HG03196 (cell line): ENCODE results near the gene MBNL3.
"Not testable (repeated sequence)": the region's sequence is repeated elsewhere in the genome, so short reads cannot be mapped to it uniquely, and the experiment has no call there.

Source experiments
- ATAC-seq: cut with Tn5 transposase; IDR thresholded peaks from one replicate; pipeline ENCODE4 v1.9.1; 2021; ENCODE audit not compliant: unreplicated experiment

Gene MBNL3

DNA sequence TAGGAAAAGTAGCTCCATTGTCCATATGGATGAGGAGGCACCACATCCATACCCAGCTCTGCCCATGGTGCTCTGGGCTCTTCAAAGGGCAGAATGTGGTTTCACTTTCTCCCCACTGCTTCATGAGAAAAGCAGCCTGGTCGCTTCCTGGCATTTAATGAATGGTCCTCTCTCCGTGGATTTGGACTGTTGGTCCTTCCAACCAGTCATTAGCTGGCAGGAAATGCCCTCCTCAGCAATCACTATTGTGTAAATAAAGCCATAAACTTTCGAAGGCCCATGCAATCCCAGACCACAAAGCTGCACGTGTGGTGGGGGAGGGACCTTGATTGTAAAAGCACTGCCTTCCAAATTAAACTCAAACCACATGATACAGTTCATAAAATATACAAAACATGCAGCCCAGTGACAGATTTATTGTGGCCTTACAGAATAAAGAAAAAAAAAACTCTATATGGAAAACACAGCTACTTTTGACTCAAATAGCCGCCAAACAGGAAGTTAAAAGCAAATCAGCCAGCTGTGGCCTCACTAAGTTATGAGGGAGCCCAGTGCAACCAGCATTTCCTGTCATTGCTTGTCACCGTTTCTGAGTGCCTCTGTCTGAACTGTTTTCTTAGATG lies 8.1 kb downstream of the MBNL3 start:
- peak; percentile 75 for ATAC-seq

DNA sequence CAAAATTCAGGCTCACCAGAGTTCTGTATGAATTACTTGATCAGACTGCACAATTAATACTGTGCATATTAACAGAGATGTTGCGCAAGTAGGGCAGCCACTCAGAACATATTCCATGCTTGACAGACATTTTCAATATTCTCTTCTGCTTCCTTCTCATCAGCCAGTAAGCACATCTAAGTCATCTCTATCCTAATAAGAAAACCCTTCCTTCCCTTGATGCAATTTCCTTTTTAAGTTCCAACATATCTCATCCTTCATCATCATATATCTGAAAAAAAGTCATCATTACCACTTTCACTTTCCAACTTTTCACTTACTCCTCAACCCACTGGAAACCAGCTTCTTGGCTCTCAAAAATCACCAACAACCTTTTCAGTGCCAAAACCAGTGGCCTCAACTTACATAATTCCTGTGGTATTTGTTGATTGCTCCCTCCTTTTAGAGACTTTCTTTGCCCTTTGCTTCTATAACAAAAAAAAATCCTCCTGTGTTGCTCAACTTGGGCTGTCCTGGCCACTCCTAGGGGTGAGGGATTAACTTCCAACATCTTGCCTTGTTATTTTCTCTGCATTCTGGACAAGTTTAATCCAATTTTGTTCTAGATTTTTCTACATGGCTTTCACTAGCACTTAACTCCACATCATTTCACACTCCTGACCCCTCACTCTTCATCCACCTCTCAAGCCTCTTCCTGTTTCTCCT lies 14.1 kb downstream of the MBNL3 start:
- no peak for ATAC-seq

DNA sequence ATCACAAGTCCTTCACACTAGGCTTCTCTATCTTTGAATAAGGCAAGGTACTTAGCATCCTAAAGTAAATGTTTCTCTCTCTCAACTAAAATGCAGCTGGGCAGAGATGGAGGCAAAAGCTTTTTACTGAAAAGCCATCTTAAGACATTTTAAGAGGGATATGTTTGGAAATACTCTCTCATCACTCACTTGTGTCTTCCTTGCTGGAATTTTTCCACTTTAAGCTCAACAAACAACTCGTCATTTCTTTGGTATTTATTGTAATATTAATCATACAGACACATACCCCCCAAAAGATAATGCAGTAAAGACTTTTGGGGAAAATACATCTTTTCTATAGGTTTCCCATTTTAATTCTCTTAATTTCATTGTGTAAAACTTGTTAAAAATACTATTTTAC lies 16.4 kb downstream of the MBNL3 start:
- ATAC-seq, result no peak

DNA sequence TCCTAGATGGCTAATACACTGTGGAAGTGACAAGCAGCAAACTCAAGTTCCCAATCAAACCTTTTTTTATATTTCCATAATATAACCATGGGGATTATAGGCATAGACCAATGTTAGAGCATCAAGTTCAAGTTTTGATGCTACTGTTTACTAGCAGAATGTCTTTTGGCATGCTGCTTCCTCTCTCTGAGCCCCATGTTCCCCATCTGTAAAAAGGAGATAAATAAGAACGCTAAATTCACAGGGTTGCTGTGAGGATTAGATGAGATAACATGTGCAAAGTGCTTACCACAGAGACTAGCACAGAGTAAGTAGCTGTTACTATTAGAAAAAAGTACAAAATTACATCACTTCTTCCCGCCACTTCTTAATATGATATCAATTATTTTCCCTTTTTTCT lies 18.0 kb downstream of the MBNL3 start:
- no peak for ATAC-seq

DNA sequence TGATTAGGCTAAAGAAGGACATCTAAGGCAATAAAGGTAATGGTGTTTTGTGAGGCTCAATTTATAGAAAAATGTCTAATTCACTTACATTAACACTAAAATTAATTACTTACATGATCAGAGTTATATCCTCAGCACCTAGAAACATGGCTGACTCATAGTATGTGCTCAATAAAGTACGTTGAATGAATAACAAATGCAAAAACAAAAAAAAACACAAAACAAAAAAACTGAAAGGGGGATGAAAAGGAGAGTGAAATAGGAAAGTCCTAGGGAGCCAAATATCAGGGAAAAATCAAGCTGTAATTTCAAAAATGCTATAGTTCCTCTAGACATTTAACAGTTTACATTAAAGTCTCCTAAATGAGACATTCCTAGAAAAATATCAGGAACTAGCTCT lies 18.7 kb downstream of the MBNL3 start:
- no peak for ATAC-seq

DNA sequence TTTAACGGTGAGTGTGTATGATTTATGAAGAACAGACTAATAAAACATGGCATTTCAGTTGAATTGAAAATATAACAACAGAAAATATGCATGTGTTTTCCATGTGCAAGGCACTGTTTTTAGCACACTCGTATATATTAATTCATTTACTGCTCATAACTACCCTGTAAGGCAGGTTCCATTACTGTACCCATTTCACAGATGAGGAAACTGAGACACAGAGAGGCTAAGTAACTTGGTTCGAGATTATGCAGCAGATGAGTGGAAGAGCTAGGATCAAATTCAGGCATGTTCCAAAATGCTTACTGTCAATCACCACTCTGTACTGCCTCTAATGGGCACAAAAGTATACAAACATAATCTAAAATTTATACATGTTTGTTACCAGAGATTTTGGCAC lies 20.4 kb downstream of the MBNL3 start:
- no peak for ATAC-seq

DNA sequence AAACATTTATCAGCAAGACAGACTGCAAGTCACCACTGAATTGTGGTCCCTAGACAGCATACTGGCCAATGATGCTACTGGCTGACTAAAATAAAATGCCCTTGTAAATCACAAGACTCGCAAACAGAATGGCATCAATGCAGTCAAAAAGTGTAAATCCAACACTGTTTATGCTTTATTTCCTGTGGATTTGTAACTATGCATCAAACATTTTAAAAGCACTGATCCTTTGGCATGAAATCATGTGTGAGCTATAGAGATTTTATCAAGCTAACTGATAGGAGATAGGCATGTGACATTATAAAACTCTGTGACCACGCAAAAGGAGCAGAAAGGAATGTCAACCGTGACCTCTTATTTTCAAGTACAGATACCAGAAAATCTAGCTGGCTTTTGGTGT lies 20.8 kb downstream of the MBNL3 start:
- ATAC-seq, result no peak

DNA sequence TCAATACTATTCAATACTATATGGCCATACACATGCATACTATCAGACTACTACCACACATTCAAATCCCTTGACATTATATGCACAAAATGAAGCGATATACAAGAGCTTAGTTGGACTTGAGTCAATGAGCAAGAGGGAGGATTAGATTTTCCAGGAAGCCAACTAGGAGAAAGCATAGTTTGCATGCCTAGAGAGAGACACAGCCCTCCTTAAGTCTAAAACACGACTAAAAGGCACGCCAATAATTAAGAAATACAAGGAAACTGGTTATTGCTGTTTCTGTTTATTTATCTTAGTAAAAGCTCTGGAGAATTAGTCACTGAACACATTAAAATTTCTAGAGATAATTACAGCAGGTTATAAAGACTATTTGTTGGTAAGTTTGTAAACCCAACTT lies 21.8 kb downstream of the MBNL3 start:
- ATAC-seq, result no peak

DNA sequence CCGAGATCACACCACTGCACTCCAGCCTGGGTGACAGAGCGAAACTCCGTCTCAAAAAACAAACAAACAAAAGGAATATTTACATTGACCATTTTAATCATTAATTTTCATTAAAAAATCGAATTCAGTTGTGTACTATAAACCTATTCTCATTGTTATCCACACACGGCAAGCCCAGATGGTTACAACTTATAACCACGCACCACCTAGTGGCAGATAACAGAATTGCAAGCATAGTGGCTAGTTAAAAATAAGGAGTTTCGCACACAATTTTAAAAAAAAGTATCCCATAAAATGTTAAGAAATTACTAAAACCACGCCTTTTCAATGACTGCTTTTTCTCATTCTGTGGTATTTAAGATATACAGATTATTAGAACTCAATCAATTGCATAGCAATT lies 25.4 kb downstream of the MBNL3 start:
- no peak for ATAC-seq

DNA sequence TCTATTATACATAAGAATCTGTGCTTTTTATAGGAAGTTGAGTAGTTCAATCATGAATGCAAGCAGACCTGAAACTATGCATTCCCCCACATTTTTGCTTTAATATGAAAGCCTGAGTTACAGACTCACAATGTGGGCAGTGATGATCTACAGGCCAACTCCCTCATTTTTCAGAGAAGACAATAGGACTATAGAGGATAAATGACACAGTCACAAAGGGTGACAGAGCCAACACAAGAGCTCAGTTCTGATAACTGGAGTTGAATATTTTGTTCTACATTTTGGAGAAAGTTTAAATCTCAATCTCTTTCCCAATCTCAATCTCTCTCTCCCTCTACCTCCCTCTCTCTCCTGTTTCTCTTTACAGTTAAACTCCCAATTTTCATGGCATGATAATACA lies 27.0 kb downstream of the MBNL3 start:
- no peak for ATAC-seq

DNA sequence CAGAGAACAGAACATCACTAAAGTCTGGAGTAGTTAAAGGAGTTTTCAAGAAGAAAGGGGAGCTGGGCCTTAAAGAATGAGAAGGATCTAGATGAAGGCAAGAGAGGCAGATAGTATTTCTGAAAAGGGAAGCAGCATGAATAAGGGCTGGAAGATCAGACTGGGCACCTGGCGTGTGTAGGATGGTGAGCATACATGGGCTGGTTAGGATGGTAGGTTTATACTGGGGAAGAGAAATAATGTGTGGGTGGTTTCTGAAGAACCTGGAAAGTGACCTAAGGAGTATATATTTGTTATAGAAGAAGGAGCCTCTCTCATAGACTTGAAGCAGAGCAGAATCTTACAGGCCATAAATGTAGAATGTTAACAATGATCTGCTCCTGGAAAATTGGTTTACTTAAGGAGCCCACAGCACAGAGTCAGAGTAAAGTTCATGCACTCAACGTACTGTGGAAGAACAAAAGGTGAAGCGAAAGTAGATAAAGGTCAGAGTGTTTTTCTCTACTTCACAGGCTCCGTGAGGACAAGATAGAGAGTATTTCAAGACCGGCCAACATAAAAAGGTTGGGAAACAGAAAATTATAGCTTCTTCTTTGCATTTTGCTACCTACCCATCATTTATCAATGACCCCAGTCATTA lies 35.8 kb downstream of the MBNL3 start:
- no peak for ATAC-seq

DNA sequence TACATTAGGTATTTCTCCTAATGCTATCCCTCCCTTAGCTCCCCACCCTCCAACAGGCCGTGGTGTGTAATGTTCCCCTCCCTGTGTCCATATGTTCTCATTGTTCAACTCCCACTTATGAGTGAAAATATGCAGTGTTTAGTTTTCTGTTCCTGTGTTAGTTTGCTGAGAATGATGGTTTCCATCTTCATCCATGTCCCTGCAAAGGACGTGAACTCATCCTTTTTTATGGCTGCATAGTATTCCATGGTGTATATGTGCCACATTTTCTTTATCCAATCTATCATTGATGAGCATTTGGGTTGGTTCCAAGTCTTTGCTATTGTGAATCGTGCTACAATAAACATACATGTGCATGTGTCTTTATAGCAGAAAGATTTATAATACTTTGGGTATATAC lies 42.9 kb downstream of the MBNL3 start:
- not testable (repeated sequence) for ATAC-seq

DNA sequence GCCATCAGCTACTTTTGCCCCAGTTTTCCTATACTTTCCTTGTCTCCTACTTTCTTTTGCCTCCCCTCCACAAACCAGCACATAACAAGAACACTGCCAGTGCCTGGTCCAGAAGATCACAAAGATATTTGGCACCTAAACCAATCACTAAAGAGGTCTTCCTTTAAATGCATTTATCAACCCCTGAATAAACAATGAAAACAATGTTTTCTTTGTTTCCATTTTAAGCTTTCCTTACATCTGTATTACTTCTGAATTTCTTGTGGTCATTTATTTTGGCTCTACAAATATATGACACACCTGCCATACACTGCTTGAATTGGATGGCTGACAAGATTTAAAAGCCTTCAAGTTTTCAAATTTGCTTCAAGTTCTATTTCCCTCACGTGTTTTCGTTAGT lies 43.9 kb downstream of the MBNL3 start:
- ATAC-seq, result no peak

DNA sequence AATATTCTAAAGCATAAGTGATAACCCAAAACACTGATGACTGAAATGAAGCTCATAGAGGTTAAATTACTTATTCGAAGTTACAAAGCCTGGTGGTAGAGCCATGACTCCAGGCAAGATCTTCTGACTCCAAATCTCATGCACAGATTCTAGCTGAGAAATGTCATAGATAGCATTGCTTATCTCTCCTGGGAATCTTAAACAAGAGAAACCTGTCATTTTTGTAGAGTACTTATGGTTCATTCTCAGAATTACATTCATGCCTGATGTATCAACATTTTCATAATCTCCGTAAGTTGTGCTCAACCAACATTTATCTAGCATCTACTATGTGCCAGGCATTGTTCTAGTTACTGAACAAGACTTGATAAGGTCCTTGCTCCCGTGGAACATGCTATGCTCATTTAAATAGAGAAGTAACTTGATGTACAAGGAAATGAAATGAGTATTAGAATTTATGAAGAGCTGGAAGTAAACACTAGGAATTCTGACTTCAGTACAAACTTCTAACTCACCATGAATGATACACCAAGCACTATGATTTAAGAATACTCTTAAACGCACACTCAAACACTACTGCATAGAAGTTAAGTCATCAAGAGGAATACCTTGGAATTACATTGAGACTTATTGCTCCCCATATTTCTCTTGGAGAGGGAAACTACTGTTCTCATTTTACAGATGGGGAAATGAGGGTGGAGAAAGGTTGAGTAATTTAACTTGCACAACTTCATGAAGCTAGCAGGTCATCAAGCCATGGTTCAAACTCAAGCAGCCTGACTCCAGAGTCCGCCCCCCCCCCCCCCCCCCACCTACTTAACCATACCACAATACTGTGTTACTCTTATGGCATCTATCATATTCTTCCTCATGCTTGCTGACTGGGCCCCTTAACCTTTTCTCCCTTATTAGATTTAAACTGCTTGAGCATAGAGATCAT lies 45.4 kb downstream of the MBNL3 start:
- no peak for ATAC-seq

DNA sequence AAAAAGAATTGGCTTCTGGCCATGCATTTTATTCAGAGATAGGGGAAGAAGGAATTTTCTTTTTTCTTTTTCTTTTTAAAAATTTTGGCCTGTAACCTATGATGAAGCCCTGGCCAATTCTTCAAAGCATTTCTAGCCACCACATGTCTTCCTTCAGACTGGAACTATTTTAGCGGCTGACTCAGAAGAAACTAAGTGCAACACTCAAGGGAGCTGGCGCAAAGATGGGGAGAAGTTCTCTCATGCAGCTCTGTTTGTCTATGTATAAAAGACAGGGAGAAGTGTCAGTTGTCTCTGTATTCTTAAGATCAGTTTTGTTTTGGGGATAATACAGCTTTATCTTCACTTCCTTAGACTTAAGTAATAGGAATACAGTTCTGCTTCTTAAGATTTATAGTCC lies 46.1 kb downstream of the MBNL3 start:
- no peak for ATAC-seq

DNA sequence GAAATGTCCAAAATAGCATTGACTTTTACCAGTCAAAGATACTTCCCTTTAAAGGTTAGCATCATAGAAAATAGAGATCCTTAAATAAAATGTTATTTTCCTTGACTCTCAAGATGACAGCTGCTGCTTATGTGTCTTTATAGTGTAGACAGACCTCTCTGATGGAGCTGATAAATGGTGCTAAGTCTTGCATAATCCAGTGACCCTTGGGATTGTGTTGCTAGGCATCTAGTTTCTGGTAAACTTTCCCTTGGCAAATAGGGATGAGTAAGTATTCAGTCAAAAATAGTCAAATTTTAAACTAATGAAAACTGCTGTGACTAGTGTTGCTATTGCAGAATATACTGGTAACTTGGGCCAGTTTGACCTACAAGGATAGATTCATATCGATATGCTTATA lies 53.6 kb downstream of the MBNL3 start:
- no peak for ATAC-seq

DNA sequence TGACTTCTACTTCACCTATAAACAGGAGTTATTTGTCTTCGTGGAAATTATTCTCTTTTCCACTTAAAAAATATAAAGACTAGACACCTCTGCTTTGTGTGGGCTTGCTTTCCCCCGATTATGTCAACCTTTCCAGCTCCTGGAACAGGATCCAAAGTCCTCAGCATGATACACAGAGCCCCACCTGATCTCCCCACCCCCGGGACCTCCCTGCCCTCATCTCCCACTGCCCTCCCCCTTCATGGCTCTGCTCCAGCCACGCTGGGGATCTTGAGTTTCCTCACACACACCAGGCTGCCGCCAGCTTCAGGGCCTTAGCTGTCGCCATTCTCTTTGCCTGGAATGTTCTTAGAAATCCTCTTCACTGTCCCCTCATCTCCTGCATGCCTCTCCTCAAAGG lies 55.3 kb downstream of the MBNL3 start:
- no peak for ATAC-seq

DNA sequence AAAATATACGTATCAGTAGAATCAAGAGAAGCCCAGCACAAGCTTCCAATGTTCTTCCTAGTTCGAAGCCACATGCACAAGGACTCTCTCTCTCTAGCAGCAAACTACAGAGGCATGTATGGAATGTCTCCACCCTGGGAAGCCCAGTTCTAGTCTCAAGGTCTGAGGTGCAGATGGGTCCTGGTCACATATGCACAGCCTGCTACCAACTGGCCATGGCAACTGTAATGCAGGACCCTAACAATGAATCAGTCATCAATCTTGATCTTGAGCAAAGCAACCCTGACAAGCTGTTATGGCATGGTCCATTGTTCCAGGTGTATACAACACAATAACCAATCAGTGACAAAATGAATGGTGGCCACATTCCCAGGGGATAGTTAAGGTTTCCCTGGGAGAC lies 55.8 kb downstream of the MBNL3 start:
- ATAC-seq, result no peak

DNA sequence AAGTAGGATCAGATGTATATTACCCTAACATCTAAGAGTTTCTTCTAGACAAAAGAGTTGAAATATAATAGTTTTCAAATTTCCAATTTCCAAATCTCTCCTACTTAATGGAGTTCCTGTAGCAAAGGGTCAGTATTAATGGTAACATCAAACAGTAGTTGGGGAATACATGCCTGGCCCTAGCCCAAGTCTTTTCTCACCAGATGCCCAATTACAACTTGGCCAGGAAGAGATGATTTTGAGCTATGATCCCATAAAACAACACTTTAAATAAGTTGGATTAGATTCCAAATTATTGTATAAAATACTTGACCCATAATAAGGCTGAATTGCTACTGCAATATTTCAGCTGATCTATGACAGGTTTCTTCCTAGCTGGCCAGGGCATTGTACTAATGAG lies 59.9 kb downstream of the MBNL3 start:
- ATAC-seq, result no peak

DNA sequence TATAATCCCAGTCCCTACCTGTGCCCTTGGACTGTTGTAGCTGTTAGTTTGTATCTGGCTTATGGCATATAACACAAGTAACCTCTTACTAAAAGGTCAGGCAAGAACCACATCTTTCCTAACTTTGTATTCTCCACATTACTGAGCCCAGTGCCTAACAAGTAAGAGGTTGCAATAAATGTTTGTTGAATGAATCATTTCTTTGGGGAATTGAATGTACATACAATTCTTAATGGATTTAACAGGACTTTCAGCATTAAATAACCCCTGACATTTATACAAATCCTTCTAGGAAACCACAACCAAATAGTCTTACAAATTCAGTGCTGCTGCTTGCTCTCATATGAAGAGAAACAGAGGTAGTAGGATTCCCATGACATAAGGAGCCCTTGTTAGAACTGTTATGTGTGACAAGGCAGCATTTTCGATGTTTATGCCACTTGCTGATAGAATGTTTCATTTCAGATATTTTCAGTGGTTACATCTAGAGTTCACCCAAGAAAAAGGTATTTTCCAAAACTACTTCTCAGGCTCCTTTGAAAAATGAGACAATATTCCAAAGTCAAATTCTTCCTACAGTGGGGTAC lies 62.0 kb downstream of the MBNL3 start:
- no peak for ATAC-seq

DNA sequence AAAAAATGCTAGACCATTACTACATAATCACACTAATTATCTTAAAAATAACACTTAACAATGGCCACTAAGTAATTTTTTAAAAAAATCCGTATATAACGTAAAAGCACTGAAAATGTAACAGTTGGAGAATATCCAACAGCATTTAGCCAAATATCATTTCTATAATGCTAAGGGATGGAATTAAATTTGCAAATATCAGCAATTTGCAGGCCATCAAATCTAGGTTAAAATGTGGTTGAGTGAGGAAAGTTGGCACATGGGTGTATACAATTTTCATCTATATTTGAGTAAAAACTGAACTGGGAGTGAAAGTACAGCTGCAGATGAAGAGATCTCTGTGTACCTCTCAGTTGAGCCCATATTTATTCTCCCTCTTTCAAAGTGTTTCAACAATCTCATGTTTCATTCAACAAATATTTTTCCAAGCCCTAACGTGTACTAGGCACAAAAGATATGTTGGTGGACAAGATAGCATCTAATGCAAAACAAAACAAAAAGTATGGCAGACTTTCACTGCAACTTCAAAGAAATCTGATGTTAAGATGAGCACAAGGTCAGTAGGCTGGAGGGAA lies 63.0 kb downstream of the MBNL3 start:
- no peak for ATAC-seq
